ENCODE measurements around the gene ZNF264. TPM values are rescaled to one million over a fixed set of nuclear protein-coding genes. Genes with fewer than 3 reads are reported as not detected.

The ZNF264 gene
- total RNA-seq, 1 experiment from 2014 or later: 48.3 TPM

GRCh38 chr19:57239982-57240310 lies 48.6 kb downstream of the ZNF264 start:
- Histone ChIP-seq H3K9me3 (ENCODE audit: control insufficient read depth, insufficient read depth, low read depth, low read length) (no peaks in the 10 kb centered on the region), H3K4me3 (ENCODE audit: low read depth in 2 of 2, low read length in 2 of 2) (peak overlapping the region; percentile 95 to 99), H3K27ac (ENCODE audit: low read length) (peak overlapping the region; percentile 97), H3K27me3 (ENCODE audit: control insufficient read depth, insufficient read depth, low read length) (no peaks in the 10 kb centered on the region), H3K36me3 (ENCODE audit: control insufficient read depth, insufficient read depth, low read length) (no peaks in the 10 kb centered on the region; the same call in 1 of the 2 replicates), H3K4me1 (ENCODE audit: control insufficient read depth, insufficient read depth, low read length) (peaks cover 13% of the 10 kb centered on the region)
- TF ChIP-seq SIN3A (IDR thresholded peaks at IDR 0.05; ENCODE audit: borderline replicate concordance, insufficient read depth, low read depth, low read length) (no peak), POLR2AphosphoS5 (IDR thresholded peaks at IDR 0.05; ENCODE audit: low read depth, low read length) (no peak), TCF7L2 (IDR thresholded peaks at IDR 0.05; ENCODE audit: low read depth, low read length) (no peak), CTCF (IDR thresholded peaks at IDR 0.05) (no peak)
- TF ChIP-seq, protein P1, sequence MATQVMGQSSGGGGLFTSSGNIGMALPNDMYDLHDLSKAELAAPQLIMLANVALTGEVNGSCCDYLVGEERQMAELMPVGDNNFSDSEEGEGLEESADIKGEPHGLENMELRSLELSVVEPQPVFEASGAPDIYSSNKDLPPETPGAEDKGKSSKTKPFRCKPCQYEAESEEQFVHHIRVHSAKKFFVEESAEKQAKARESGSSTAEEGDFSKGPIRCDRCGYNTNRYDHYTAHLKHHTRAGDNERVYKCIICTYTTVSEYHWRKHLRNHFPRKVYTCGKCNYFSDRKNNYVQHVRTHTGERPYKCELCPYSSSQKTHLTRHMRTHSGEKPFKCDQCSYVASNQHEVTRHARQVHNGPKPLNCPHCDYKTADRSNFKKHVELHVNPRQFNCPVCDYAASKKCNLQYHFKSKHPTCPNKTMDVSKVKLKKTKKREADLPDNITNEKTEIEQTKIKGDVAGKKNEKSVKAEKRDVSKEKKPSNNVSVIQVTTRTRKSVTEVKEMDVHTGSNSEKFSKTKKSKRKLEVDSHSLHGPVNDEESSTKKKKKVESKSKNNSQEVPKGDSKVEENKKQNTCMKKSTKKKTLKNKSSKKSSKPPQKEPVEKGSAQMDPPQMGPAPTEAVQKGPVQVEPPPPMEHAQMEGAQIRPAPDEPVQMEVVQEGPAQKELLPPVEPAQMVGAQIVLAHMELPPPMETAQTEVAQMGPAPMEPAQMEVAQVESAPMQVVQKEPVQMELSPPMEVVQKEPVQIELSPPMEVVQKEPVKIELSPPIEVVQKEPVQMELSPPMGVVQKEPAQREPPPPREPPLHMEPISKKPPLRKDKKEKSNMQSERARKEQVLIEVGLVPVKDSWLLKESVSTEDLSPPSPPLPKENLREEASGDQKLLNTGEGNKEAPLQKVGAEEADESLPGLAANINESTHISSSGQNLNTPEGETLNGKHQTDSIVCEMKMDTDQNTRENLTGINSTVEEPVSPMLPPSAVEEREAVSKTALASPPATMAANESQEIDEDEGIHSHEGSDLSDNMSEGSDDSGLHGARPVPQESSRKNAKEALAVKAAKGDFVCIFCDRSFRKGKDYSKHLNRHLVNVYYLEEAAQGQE (IDR thresholded peaks at IDR 0.05; ENCODE audit: insufficient read depth in 1 of 2, low read depth in 2 of 2, low read length in 1 of 2): no peak; a peak in 1 of 4 replicates
- no TSS peak for BruUV-seq (replicated peaks)
- ATAC-seq (peak; percentile 53; the same call in 1 of the 2 replicates), DNase-seq (ENCODE audit: low read depth, low spot score) (no peak)
- CTCF ChIA-PET: interaction anchor here (0.6 kb wide), 2 partner anchors 35 to 136 kb away, joined by 4 to 5 read pairs; no protein-coding TSS in a partner anchor
- in situ Hi-C loops (cut with HindIII; ENCODE audit: low pct_unique_long_range_greater_than_20kb, low sequenced_read_pairs): no loop called here
- intact Hi-C loops (cut with micrococcal nuclease; ENCODE audit: unreplicated experiment): no loop called here
- POLR2A ChIA-PET: no interaction called here

DNA sequence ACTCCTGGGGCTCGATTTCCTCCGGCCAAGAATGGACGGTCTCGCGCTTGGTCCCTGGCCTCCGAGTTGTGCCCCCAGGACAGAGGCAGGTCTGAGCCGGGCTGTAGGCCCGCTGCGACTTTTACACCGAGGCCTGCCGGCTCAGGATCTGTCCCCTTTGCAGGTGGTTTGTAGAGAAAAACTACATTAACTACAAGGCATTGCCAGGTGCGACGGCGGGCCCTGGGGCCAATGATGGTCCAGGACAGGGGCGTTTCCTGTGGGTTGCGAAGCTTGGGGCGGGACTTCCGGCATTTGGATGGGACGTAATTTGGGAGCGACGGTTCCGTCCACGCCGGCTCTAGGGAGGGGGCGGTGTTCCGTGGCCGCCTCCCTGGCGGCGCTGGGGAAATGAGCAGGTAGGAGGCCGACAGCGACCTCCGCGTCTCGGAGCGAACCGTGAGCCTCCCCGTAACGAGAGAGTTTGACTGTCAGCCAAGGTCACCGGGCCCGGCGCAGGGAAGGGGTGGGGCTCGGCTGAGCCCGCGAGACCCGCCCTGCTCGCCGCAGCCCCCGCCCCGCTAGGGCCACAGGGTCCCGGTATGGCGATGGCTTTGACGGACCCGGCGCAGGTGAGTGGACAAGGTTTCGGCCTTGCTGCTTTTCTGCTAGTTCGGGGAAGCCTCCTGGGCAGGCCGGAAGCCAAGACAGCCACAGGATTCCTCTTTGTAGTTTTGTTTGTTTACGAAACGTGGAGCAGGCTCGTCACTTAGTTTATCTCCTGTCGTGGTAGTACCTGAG lies 49.2 kb downstream of the ZNF264 start, which contains the start of gene ZNF805:
TSS of gene ZNF805 (plus strand) at position 322 of the 780 bp plus-strand sequence. CDS start at position 582, 260 bp downstream.
- in situ Hi-C loops (cut with HindIII; ENCODE audit: low pct_unique_long_range_greater_than_20kb, low sequenced_read_pairs): no loop called here

More for the DNA sequence above, 49.2 kb downstream of the ZNF264 start, which contains the start of gene ZNF805:
- no TSS peak for BruUV-seq (replicated peaks)
- peak within 1 kb of the TSS; percentile 97 for H3K27ac ChIP-seq (ENCODE audit: low read length)
- no peaks in the 10 kb centered on the region; the same call in 1 of the 2 replicates for H3K36me3 ChIP-seq (ENCODE audit: control insufficient read depth, insufficient read depth, low read length)
- H3K4me1 ChIP-seq (ENCODE audit: control insufficient read depth, insufficient read depth, low read length): peaks cover 13% of the 10 kb centered on the region
- peak; percentile 99 for ATAC-seq
- DNase-seq (ENCODE audit: low read depth, low spot score): peak; percentile 81
- ChIA-PET CTCF (interaction anchor here (0.6 kb wide), 1 partner anchor 136 kb away, joined by 5 read pairs; no protein-coding TSS in a partner anchor), POLR2A (no interaction called here)
- no peaks in the 10 kb centered on the region for H3K27me3 ChIP-seq (ENCODE audit: control insufficient read depth, insufficient read depth, low read length)
- no peaks in the 10 kb centered on the region for H3K9me3 ChIP-seq (ENCODE audit: control insufficient read depth, insufficient read depth, low read depth, low read length)
- H3K4me3 ChIP-seq (ENCODE audit: low read depth in 2 of 2, low read length in 2 of 2): peak within 1 kb of the TSS; percentile 95 to 99
- TF ChIP-seq CTCF (IDR thresholded peaks at IDR 0.05) (no peak), SIN3A (IDR thresholded peaks at IDR 0.05; ENCODE audit: borderline replicate concordance, insufficient read depth, low read depth, low read length) (peak; percentile 93), TCF7L2 (IDR thresholded peaks at IDR 0.05; ENCODE audit: low read depth, low read length) (0 out of 2 replicates have a peak, but pooled peaks have one; percentile 41), POLR2AphosphoS5 (IDR thresholded peaks at IDR 0.05; ENCODE audit: low read depth, low read length) (peak; percentile 78)
- TF ChIP-seq, protein P1 (IDR thresholded peaks at IDR 0.05; ENCODE audit: insufficient read depth in 1 of 2, low read depth in 2 of 2, low read length in 1 of 2): peak; percentile 11 to 36; a peak in 1 of 4 replicates
- intact Hi-C loops (cut with micrococcal nuclease; ENCODE audit: unreplicated experiment): no loop called here
